ENCODE measurements around the gene ATP2B1.
"Not testable (repeated sequence)": the region's sequence is repeated elsewhere in the genome, so short reads cannot be mapped to it uniquely, and the experiment has no call there.

Gene ATP2B1

GRCh38 chr12:89700191-89700810 lies 8.3 kb downstream of the ATP2B1 start:
- ChIA-PET CTCF (interaction anchor here (0.7 to 1.3 kb wide), 3 partner anchors 9 to 216 kb away, joined by 3 to 5 read pairs (median 3); no protein-coding TSS in a partner anchor), POLR2A (no interaction called here)
- no peak for TF ChIP-seq ZNF214 (tag by site-specific recombination; IDR thresholded peaks at IDR 0.05; ENCODE audit: borderline replicate concordance)
- TF ChIP-seq MYNN (tag by site-specific recombination; IDR thresholded peaks at IDR 0.05; ENCODE audit: borderline replicate concordance) = no peak
- TF ChIP-seq ZNF24 (tag by site-specific recombination; IDR thresholded peaks at IDR 0.05) = no peak
- peak; percentile 43; the same call in 1 of the 2 replicates for TF ChIP-seq PRDM1 (tag by site-specific recombination; IDR thresholded peaks at IDR 0.05)
- peak; percentile 17; the same call in 1 of the 2 replicates for TF ChIP-seq ZBTB17 (tag by site-specific recombination; IDR thresholded peaks at IDR 0.05)

GRCh38 chr12:89698607-89699006 lies 10.0 kb downstream of the ATP2B1 start:
- H3K9me3 ChIP-seq (ENCODE audit: control insufficient read depth, insufficient read depth, low read depth, low read length) = no peaks in the 10 kb centered on the region
- no peak overlapping the region for H3K27ac ChIP-seq (ENCODE audit: extremely low read depth, low read depth, low read length)
- H3K36me3 ChIP-seq (ENCODE audit: control insufficient read depth in 2 of 2, insufficient read depth in 1 of 2, low read length in 2 of 2) = no peaks in the 10 kb centered on the region
- ChIA-PET CTCF (interaction anchor here (1.2 kb wide), 1 partner anchor 156 kb away, joined by 3 read pairs; no protein-coding TSS in a partner anchor), POLR2A (interaction anchor here (1.1 kb wide), 1 partner anchor 11 kb away, joined by 3 read pairs; no protein-coding TSS in a partner anchor)
- H3K4me3 ChIP-seq (ENCODE audit: low read depth, low read length) = no peak overlapping the region
- TF ChIP-seq ZNF791 (tag by site-specific recombination; IDR thresholded peaks at IDR 0.05) (no peak), ZNF792 (tag by site-specific recombination; IDR thresholded peaks at IDR 0.05) (no peak), TCF7L2 (IDR thresholded peaks at IDR 0.05; ENCODE audit: borderline replicate concordance, low read depth, low read length) (no peak), ZNF404 (tag by site-specific recombination; IDR thresholded peaks at IDR 0.05) (no peak), BCL6B (tag by site-specific recombination; IDR thresholded peaks at IDR 0.05) (no peak), ZNF416 (tag by site-specific recombination; IDR thresholded peaks at IDR 0.05) (no peak), ZNF19 (tag by site-specific recombination; IDR thresholded peaks at IDR 0.05; ENCODE audit: low read depth) (no peak), ZNF670 (tag by site-specific recombination; IDR thresholded peaks at IDR 0.05; ENCODE audit: low read depth) (no peak), ZNF324 (tag by site-specific recombination; IDR thresholded peaks at IDR 0.05) (no peak), ZNF202 (tag by site-specific recombination; IDR thresholded peaks at IDR 0.05; ENCODE audit: borderline replicate concordance) (no peak), ATF2 (tag by site-specific recombination; IDR thresholded peaks at IDR 0.05; ENCODE audit: low read depth) (no peak), ZNF16 (tag by site-specific recombination; IDR thresholded peaks at IDR 0.05; ENCODE audit: low read depth) (no peak), ZNF214 (tag by site-specific recombination; IDR thresholded peaks at IDR 0.05; ENCODE audit: borderline replicate concordance) (no peak), ZNF426 (tag by site-specific recombination; IDR thresholded peaks at IDR 0.05) (no peak), GLI4 (tag by site-specific recombination; IDR thresholded peaks at IDR 0.05) (no peak), ZNF311 (tag by site-specific recombination; IDR thresholded peaks at IDR 0.05; ENCODE audit: borderline replicate concordance) (no peak)
- H3K4me1 ChIP-seq (ENCODE audit: control insufficient read depth, insufficient read depth, low read length) = peaks cover 31% of the 10 kb centered on the region

More at GRCh38 chr12:89700191-89700810, 8.3 kb downstream of the ATP2B1 start:
- Histone ChIP-seq H3K27ac (ENCODE audit: extremely low read depth, low read depth, low read length) (no peak overlapping the region), H3K4me1 (ENCODE audit: control insufficient read depth, insufficient read depth, low read length) (peaks cover 37% of the 10 kb centered on the region), H3K4me3 (ENCODE audit: low read depth, low read length) (no peak overlapping the region), H3K36me3 (ENCODE audit: control insufficient read depth in 2 of 2, insufficient read depth in 1 of 2, low read length in 2 of 2) (no peaks in the 10 kb centered on the region), H3K9me3 (ENCODE audit: control insufficient read depth, insufficient read depth, low read depth, low read length) (no peaks in the 10 kb centered on the region)

- TF ChIP-seq CTCF (tag by site-specific recombination; IDR thresholded peaks at IDR 0.05) = 0 out of 2 replicates have a peak, but pooled peaks have one; percentile 36
- 0 out of 2 replicates have a peak, but pooled peaks have one; percentile 36 for TF ChIP-seq ZNF121 (tag by site-specific recombination; IDR thresholded peaks at IDR 0.05)
- H3K27ac ChIP-seq (ENCODE audit: extremely low read depth, low read depth, low read length); CTCF ChIA-PET; H3K4me3 ChIP-seq (ENCODE audit: low read depth, low read length); H3K36me3 ChIP-seq (ENCODE audit: control insufficient read depth in 2 of 2, insufficient read depth in 1 of 2, low read length in 2 of 2); H3K9me3 ChIP-seq (ENCODE audit: control insufficient read depth, insufficient read depth, low read depth, low read length); POLR2A ChIA-PET: not testable (repeated sequence)
- peaks cover 31% of the 10 kb centered on the region for H3K4me1 ChIP-seq (ENCODE audit: control insufficient read depth, insufficient read depth, low read length)
Observed at GRCh38 chr12:89697728-89698127, 10.9 kb downstream of the ATP2B1 start.

Measured in HEK293 (cell line).